Hepatocyte (in vitro differentiated cells): Measurements from ENCODE around the gene DLGAP4.

ENCODE experiments used
- EZH2 ChIP-seq: fragments of 200-600 bp; sonication (generic); IDR thresholded peaks from 2 replicates; pipeline ENCODE4 v1.6.1; 2016; ENCODE audit warnings: antibody characterized with exemption, mild to moderate bottlenecking, borderline replicate concordance
- EZH2phosphoT487 ChIP-seq: fragments of 200-600 bp; sonication (generic); IDR thresholded peaks from one replicate; pipeline ENCODE4 v1.6.1; 2018; ENCODE audit warnings: antibody characterized with exemption, mild to moderate bottlenecking, low read depth, moderate library complexity; ENCODE audit not compliant: unreplicated experiment, severe bottlenecking
- TF ChIP-seq, protein P1 (sequence below): fragments of 200-600 bp; sonication (generic); IDR thresholded peaks from 2 replicates; pipeline ENCODE4 v1.5.1; 2016; ENCODE audit warnings: antibody characterized with exemption, mild to moderate bottlenecking; ENCODE audit not compliant: poor library complexity

DNA sequence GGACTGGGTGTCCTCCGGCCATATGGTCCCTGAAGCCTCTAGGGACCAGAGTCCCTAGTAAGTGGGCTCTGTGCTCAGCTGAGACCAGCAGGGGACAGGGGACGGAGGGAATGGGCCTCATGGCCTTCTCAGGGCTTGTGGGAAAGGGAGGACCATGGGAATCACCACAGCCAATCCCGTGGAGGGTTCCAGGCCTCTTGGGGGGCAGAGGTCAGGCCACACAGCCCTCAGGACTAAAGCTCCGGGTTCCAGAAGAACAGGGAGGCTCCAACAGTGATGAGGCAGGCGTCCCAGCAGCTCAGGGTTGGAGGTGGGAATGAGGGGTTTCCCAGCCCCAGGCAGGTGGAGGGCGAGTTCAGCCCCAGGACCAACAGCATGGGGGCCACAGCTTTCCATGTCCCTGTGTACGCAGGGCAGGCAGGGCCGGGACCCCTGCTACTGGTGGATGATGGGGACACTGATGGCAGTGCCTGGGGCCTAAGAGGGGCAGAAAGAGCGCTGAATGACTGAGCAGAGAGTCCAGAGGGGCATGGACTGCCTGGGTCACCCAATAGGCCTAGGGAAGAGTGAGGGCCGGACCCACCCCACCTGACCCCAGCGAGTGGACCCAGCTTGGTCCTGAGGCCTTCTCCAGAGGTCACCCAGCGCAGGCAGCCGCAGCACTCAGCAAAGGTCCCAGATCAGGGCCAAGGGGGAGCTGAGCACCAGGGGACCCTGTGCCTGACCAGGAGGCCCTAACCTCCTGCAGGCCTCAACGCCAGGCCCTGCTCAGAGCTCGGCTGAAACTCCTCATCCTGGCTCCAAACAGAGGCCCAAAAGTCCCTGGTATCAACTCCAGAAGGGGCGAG lies 244.0 kb downstream of the DLGAP4 start:
- TF ChIP-seq, protein P1, sequence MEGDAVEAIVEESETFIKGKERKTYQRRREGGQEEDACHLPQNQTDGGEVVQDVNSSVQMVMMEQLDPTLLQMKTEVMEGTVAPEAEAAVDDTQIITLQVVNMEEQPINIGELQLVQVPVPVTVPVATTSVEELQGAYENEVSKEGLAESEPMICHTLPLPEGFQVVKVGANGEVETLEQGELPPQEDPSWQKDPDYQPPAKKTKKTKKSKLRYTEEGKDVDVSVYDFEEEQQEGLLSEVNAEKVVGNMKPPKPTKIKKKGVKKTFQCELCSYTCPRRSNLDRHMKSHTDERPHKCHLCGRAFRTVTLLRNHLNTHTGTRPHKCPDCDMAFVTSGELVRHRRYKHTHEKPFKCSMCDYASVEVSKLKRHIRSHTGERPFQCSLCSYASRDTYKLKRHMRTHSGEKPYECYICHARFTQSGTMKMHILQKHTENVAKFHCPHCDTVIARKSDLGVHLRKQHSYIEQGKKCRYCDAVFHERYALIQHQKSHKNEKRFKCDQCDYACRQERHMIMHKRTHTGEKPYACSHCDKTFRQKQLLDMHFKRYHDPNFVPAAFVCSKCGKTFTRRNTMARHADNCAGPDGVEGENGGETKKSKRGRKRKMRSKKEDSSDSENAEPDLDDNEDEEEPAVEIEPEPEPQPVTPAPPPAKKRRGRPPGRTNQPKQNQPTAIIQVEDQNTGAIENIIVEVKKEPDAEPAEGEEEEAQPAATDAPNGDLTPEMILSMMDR = no peak
- TF ChIP-seq EZH2 = no peak
- TF ChIP-seq EZH2phosphoT487 = no peak
